ENCODE measurements around the gene TNIP3. TPM values are rescaled to one million over a fixed set of nuclear protein-coding genes. Genes with fewer than 3 reads are reported as not detected.

TNIP3 gene
- total RNA-seq, 3 donors from 2014 or later = 0.38 to 2.0 (median 1.1) TPM

DNA sequence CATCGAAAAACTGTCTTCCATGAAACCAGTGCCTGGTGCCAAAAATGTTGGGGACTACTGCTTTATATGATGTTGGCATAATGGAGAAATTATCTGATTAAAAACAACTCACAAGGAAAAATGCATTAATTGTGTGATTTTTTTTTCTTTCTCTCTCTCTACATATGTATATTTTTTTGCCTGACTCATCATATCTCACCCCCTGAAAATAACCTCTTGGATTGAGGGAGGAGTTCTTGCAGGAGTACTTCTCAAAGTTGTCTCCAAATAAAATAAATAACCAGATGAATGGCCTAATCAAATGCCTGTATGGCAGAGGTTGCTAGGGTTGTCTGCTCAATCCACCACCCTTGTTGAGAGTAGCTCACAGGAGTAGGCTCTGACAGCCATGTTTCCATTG is 19.9 kb upstream of the TNIP3 start:
- no peaks in the 10 kb centered on the region for H3K9me3 ChIP-seq
- no peaks in the 10 kb centered on the region for H3K4me1 ChIP-seq (ENCODE audit: low read depth)
- no peak overlapping the region for H3K4me3 ChIP-seq
- no peak for TF ChIP-seq CTCF (IDR thresholded peaks at IDR 0.05)
- no peaks in the 10 kb centered on the region for H3K36me3 ChIP-seq (ENCODE audit: low read depth)
- intact Hi-C loops (cut with DNase I, micrococcal nuclease) = no loop called here
- DNase-seq (no peak), ATAC-seq (no peak)

- H3K9me3 ChIP-seq = no peaks in the 10 kb centered on the region
- DNase-seq = no peak
- no peaks in the 10 kb centered on the region for H3K36me3 ChIP-seq (ENCODE audit: low read depth)
- no peak for TF ChIP-seq CTCF (IDR thresholded peaks at IDR 0.05)
- peak; percentile 42 for ATAC-seq
- H3K4me1 ChIP-seq (ENCODE audit: low read depth) = no peaks in the 10 kb centered on the region
- no peak overlapping the region for H3K4me3 ChIP-seq
- intact Hi-C loops (cut with DNase I, micrococcal nuclease) = no loop called here
These were observed 19.2 kb upstream of the TNIP3 start for GRCh38 chr4:121183361-121183760.

DNA sequence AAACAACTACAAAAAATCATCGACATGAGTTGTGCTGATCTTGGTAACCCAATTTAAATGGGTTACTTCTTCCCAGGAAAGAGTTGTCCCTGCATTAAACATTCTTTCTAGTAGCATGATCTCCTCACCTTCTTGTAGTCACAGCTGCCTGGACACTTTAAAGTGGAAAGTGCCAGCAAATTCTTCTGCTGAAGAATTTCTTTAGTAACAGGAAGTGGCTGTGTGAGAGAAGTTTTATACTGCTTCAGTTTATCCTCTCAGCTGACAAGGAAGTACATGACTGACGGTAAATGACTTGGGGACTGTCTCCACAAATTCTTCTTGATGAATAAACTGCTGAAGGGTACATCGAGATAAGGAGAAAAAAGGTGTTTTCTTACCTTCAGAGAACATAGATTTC is 18.2 kb upstream of the TNIP3 start:
- Histone ChIP-seq H3K9me3 (no peaks in the 10 kb centered on the region), H3K36me3 (ENCODE audit: low read depth) (no peaks in the 10 kb centered on the region), H3K4me1 (ENCODE audit: low read depth) (no peaks in the 10 kb centered on the region), H3K4me3 (no peak overlapping the region)
- DNase-seq = peak in 1 of 3 donors; percentile 42
- ATAC-seq = peak; percentile 83
- no peak for TF ChIP-seq CTCF (IDR thresholded peaks at IDR 0.05)
- intact Hi-C loops (cut with DNase I, micrococcal nuclease) = no loop called here

- H3K4me1 ChIP-seq (ENCODE audit: low read depth) = no peaks in the 10 kb centered on the region
- H3K4me3 ChIP-seq = no peak overlapping the region
- no peak for ATAC-seq
- no peak for TF ChIP-seq CTCF (IDR thresholded peaks at IDR 0.05)
- intact Hi-C loops (cut with DNase I, micrococcal nuclease) = no loop called here
- no peaks in the 10 kb centered on the region for H3K9me3 ChIP-seq
- no peak for DNase-seq
- H3K36me3 ChIP-seq (ENCODE audit: low read depth) = no peaks in the 10 kb centered on the region
These were observed 17.4 kb upstream of the TNIP3 start for GRCh38 chr4:121181493-121181892.

DNA sequence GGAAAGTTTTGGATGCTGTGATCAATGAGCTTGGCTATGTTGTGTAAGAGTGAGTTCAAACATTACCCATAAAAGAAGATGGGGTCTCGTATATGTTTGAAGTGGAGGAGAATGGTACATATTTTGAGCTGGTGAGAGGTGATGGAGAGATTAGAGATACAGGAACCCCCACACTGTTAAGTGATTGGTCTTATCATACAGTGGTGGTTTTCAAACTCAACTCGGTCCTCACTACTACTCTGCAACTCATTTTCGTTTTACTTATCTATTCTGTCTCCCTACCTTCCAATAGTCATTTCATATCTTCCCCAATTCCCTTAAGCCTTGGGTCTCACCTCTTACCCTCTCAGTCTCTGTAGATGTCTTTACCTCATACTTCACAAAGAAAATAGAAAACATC is 16.4 kb upstream of the TNIP3 start:
- TF ChIP-seq CTCF (IDR thresholded peaks at IDR 0.05) = no peak

More for the DNA sequence above, 16.4 kb upstream of the TNIP3 start:
- Histone ChIP-seq H3K4me1 (ENCODE audit: low read depth) (no peaks in the 10 kb centered on the region), H3K36me3 (ENCODE audit: low read depth) (no peaks in the 10 kb centered on the region), H3K9me3 (no peaks in the 10 kb centered on the region), H3K4me3 (no peak overlapping the region)
- intact Hi-C loops (cut with DNase I, micrococcal nuclease) = no loop called here
- ATAC-seq (no peak), DNase-seq (no peak)

All from mucosa of descending colon (tissue), 3 donors.